Ishikawa (cell line): Measurements from ENCODE around the gene CCSER1.

Experiments
- CEBPB ChIP-seq: IDR thresholded peaks from 2 replicates; pipeline ENCODE4 v1.6.1; 2012
- CREB1 ChIP-seq: IDR thresholded peaks from 2 replicates; pipeline ENCODE4 v1.6.1; 2012; ENCODE audit warnings: low read depth
- EGR1 ChIP-seq: IDR thresholded peaks from 2 replicates; pipeline ENCODE4 v1.6.1; 2012
- EP300 ChIP-seq: IDR thresholded peaks from 2 replicates; pipeline ENCODE4 v1.6.1; 2012; ENCODE audit warnings: borderline replicate concordance
- FOXM1 ChIP-seq: IDR thresholded peaks from 2 replicates; pipeline ENCODE4 v1.6.1; 2012; ENCODE audit warnings: low read depth, borderline replicate concordance
- MAX ChIP-seq: IDR thresholded peaks from 2 replicates; pipeline ENCODE4 v1.6.1; 2012
- NFIC ChIP-seq: IDR thresholded peaks from 2 replicates; pipeline ENCODE4 v1.6.1; 2012
- RAD21 ChIP-seq: IDR thresholded peaks from 2 replicates; pipeline ENCODE4 v1.6.1; 2012; ENCODE audit warnings: low read depth
- REST ChIP-seq: IDR thresholded peaks from 2 replicates; pipeline ENCODE4 v1.6.1; 2012; ENCODE audit warnings: low read depth, mild to moderate bottlenecking
- TAF1 ChIP-seq: IDR thresholded peaks from 2 replicates; pipeline ENCODE4 v1.6.1; 2012; ENCODE audit warnings: low read depth, mild to moderate bottlenecking
- TCF12 ChIP-seq: IDR thresholded peaks from 2 replicates; pipeline ENCODE4 v1.6.1; 2012; ENCODE audit warnings: low read depth
- TEAD4 ChIP-seq: IDR thresholded peaks from 2 replicates; pipeline ENCODE4 v1.6.1; 2012
- USF1 ChIP-seq: IDR thresholded peaks from 2 replicates; pipeline ENCODE4 v1.6.1; 2012
- YY1 ChIP-seq: IDR thresholded peaks from 2 replicates; pipeline ENCODE4 v1.6.1; 2012; ENCODE audit warnings: low read depth
- ZBTB7A ChIP-seq: IDR thresholded peaks from 2 replicates; pipeline ENCODE4 v1.6.1; 2012; ENCODE audit warnings: low read depth

Gene CCSER1

DNA sequence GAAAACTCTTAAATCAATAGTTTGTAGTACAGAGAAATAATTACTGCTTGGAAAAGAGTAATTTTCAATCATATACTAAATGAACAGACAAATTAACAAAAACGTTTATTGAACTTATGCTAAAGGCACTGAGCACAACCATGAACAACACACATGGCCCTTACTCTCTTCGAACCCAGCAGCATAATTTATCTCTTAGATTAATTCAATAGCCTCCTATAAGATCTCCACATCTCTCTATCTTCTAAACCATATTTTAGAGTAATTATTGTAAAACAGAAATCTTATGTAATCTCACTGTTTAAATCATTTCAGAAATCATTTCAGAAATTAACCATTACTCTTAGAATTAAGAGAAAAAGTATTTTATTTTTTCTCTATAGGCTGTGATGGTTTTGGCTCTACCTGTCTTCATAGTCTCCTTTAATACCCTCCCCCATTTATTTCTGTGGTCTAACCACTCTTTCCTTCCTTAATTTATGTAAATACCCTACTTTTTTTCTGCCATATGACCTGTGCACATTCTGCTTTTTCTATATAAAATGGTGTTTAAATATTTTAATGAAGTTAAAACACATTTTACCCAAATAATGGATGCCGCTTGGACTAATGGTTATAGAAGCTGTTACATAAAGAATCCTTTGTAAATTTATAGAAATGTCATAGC is 218.5 kb downstream of the CCSER1 start:
- TF ChIP-seq TCF12 (no peak), EP300 (no peak), USF1 (no peak), CEBPB (no peak), ZBTB7A (no peak), CREB1 (no peak), YY1 (no peak), RAD21 (no peak), MAX (no peak), TAF1 (no peak), TEAD4 (no peak), FOXM1 (no peak)

- TF ChIP-seq REST (no peak), FOXM1 (no peak), EGR1 (no peak), RAD21 (no peak), TCF12 (no peak), USF1 (no peak), TEAD4 (no peak), TAF1 (no peak)
Observed at GRCh38 chr4:90349636-90350035, 222.4 kb downstream of the CCSER1 start.

DNA sequence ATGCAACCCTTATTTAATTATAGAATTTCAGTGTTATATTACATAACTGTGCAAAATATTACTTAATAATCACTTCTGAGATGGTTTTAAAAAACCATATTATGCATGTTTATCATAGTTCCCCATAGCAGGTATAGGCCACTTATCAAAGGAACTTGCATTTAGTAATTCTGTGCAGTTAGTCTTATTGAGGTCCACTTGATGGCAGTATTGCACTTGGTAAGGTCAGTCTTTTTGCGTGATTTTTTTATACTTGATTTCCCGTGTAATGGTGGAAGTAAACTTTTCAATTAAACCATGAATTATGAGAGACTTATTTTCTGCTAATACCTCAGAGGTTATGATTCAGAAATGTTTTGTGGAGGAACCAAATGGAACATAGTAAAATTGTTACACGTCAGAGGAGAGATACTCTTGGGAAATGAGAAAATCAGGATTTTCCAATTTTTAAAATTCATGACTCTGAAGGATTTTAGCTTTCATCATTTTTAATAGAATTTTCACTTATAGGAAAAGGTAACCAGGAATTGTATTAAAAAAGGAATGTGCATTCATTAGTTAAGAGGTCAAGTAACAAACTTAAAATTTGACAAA is 230.0 kb downstream of the CCSER1 start:
- no peak for TF ChIP-seq TCF12
- no peak for TF ChIP-seq CEBPB
- TF ChIP-seq RAD21 = peak; percentile 58

- TF ChIP-seq CEBPB = no peak
- TF ChIP-seq YY1 = no peak
- no peak for TF ChIP-seq MAX
- TF ChIP-seq REST = no peak
- TF ChIP-seq TAF1 = no peak
- TF ChIP-seq EP300 = no peak
Observed at GRCh38 chr4:90375081-90375480, 247.9 kb downstream of the CCSER1 start.

- no peak for TF ChIP-seq TEAD4
- TF ChIP-seq REST = no peak
- TF ChIP-seq CEBPB = no peak
- TF ChIP-seq EGR1 = no peak
- TF ChIP-seq USF1 = no peak
- no peak for TF ChIP-seq TAF1
- no peak for TF ChIP-seq ZBTB7A
- no peak for TF ChIP-seq TCF12
- TF ChIP-seq FOXM1 = no peak
- no peak for TF ChIP-seq NFIC
- TF ChIP-seq EP300 = no peak
- TF ChIP-seq CREB1 = no peak
- TF ChIP-seq MAX = no peak
Observed at GRCh38 chr4:90393215-90393614, 266.0 kb downstream of the CCSER1 start.
